ENCODE data around the gene CNTRL.
"Not testable (repeated sequence)": the region's sequence is repeated elsewhere in the genome, so short reads cannot be mapped to it uniquely, and the experiment has no call there.

CNTRL gene, protein sequence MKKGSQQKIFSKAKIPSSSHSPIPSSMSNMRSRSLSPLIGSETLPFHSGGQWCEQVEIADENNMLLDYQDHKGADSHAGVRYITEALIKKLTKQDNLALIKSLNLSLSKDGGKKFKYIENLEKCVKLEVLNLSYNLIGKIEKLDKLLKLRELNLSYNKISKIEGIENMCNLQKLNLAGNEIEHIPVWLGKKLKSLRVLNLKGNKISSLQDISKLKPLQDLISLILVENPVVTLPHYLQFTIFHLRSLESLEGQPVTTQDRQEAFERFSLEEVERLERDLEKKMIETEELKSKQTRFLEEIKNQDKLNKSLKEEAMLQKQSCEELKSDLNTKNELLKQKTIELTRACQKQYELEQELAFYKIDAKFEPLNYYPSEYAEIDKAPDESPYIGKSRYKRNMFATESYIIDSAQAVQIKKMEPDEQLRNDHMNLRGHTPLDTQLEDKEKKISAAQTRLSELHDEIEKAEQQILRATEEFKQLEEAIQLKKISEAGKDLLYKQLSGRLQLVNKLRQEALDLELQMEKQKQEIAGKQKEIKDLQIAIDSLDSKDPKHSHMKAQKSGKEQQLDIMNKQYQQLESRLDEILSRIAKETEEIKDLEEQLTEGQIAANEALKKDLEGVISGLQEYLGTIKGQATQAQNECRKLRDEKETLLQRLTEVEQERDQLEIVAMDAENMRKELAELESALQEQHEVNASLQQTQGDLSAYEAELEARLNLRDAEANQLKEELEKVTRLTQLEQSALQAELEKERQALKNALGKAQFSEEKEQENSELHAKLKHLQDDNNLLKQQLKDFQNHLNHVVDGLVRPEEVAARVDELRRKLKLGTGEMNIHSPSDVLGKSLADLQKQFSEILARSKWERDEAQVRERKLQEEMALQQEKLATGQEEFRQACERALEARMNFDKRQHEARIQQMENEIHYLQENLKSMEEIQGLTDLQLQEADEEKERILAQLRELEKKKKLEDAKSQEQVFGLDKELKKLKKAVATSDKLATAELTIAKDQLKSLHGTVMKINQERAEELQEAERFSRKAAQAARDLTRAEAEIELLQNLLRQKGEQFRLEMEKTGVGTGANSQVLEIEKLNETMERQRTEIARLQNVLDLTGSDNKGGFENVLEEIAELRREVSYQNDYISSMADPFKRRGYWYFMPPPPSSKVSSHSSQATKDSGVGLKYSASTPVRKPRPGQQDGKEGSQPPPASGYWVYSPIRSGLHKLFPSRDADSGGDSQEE (N-terminal part only)

DNA sequence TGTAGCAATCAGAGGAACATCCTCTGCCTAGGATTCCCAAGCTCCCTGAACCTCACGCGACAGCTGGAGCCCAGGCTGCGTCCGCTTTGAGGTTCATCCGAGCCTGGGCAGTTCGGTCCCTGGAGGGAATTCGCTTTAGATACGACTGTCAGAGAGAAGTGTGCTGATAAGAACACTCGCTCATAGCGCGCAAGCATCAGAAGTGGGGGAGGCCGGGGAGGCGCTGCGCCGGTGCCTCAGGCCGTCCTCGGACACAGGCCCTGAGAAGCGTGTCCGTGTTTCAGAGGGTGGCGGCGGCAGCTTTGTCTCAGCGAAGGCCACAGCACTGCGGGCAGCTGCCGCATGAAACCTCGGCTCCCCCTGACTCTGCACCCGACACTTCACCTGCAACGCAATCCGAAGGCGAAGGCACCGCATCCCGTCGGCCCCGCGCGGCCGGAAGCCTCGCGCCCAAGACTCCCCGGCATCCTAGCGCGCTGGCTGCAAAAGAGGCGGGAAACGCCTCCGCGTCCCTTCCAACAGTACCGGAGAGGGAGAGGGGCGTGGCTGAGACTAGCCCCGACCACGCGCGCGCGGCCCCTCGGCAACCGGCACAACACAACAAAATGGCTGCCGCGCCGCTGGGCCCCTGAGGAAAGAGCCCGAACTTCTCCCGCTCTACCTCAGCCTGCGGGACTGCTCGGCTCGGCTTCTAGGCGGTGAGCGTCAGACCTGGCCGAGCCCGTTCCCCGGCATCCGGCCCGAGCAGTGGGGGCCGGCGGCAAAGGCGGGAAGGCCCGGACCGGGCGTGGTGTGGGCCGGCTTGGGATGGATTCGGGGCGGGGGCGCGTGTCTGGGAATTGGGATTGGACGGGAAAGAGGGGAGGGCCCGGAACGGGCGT is at the start of gene CNTRL:
Gene CNTRL, plus strand, starts transcription at position 586 of the 881 bp plus-strand sequence. CDS start 13,372 bp downstream, outside the sequence.
- Mint-ChIP-seq H3K4me1 (peaks cover 54% of the 10 kb centered on the region), H3K27me3 (no peaks in the 10 kb centered on the region), H3K4me3 (peak within 1 kb of the TSS; percentile 95), H3K9me3 (no peaks in the 10 kb centered on the region), H3K36me3 (no peaks in the 10 kb centered on the region), H3K27ac (peak within 1 kb of the TSS; percentile 86)
- peak; percentile 88 for ATAC-seq

- Mint-ChIP-seq H3K4me1 (no peaks in the 10 kb centered on the region), H3K27me3 (no peaks in the 10 kb centered on the region), H3K36me3 (peaks cover 15% of the 10 kb centered on the region), H3K9me3 (no peaks in the 10 kb centered on the region), H3K4me3 (no peak overlapping the region), H3K27ac (no peak overlapping the region)
- no peak for ATAC-seq
These were observed 48.5 kb upstream of the CNTRL start for GRCh38 chr9:121026260-121026691.

DNA sequence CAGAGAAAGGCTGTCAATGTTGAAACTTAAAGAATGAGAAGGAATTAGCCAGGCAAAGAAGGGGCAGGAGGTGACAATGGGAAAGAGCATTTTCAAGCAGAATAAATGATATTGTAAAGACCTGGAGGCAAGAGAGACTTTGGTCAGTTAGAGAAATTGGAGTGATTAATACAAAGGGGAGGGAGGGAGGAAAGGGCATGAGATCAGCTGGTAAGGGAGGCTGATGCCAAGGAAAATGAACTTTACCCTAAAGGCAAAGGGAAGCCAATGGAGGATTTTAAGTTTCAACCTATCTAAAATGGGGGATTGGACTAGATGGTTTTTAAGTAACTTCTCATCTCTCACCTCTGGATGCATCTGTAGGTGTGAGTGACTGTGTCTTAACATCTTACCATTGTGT is 48.0 kb upstream of the CNTRL start:
- no peak overlapping the region for H3K4me3 Mint-ChIP-seq
- ATAC-seq, result no peak
- no peaks in the 10 kb centered on the region for H3K9me3 Mint-ChIP-seq
- no peaks in the 10 kb centered on the region for H3K27me3 Mint-ChIP-seq
- no peaks in the 10 kb centered on the region for H3K4me1 Mint-ChIP-seq
- H3K36me3 Mint-ChIP-seq, result peaks cover 15% of the 10 kb centered on the region
- H3K27ac Mint-ChIP-seq, result no peak overlapping the region

DNA sequence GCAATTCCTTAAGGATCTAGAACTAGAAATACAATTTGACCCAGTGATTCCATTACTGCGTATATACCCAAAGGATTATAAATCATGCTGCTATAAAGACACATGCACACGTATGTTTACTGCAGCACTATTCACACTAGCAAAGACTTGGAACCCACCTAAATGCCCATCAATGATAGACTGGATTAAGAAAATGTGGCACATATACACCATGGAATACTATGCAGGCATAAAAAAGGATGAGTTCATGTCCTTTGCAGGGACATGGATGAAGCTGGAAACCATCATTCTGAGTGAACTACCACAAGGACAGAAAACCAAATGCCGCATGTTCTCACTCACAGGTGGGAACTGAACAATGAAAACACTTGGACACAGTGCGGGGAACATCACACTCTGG is 46.5 kb upstream of the CNTRL start:
- H3K27ac Mint-ChIP-seq, H3K36me3 Mint-ChIP-seq, H3K4me3 Mint-ChIP-seq, ATAC-seq, H3K9me3 Mint-ChIP-seq, H3K4me1 Mint-ChIP-seq, H3K27me3 Mint-ChIP-seq: not testable (repeated sequence)

- ATAC-seq, result no peak
These were observed 45.3 kb upstream of the CNTRL start for GRCh38 chr9:121029469-121029868.

DNA sequence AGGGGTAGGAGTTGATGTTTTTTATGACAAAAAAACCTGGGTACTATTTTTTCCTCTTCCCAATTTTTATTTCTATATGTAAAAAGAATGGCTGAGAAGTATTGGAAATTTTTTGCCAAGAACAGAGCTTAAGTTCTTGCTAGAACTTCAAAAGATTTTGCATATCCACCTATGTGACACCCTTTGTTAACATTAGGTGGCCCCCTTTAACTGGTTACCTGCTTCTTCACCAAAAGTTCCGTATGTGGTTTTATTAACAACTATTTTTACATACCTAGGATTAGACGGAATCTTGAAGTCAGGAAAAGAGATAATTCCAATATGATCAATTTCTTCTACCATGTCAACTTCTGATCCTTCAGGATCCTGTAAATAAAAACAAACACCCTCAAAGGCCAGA is 40.2 kb upstream of the CNTRL start:
- Mint-ChIP-seq H3K27ac (no peak overlapping the region), H3K4me1 (no peaks in the 10 kb centered on the region)
- ATAC-seq, result no peak

More at GRCh38 chr9:121029469-121029868, 45.3 kb upstream of the CNTRL start:
- Mint-ChIP-seq H3K4me3 (no peak overlapping the region), H3K36me3 (peaks cover 9% of the 10 kb centered on the region), H3K9me3 (no peaks in the 10 kb centered on the region), H3K27me3 (no peaks in the 10 kb centered on the region), H3K27ac (no peak overlapping the region), H3K4me1 (no peaks in the 10 kb centered on the region)

DNA sequence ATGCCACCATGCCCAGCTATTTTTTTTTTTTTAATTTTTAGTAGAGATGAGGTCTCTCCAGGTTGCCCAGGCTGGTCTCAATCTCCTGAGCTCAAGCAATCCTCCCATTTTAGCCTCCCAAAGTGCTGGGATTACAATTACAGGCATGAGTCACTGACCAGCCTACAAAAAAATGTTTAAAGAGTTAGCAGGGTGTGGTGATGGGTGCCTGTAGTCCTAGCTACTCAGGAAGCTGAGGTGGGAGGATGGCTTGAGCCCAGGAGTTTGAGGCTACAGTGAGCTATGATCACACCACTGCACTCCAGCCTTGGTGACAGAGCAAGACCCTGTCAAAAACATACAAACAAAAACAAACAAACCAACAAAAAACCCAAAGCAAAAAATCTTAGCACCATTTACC is 39.0 kb upstream of the CNTRL start:
- H3K27me3 Mint-ChIP-seq, H3K4me1 Mint-ChIP-seq, ATAC-seq, H3K4me3 Mint-ChIP-seq, H3K36me3 Mint-ChIP-seq, H3K9me3 Mint-ChIP-seq, H3K27ac Mint-ChIP-seq: not testable (repeated sequence)

More for the DNA sequence above, 40.2 kb upstream of the CNTRL start:
- Mint-ChIP-seq H3K4me3 (no peak overlapping the region), H3K9me3 (no peaks in the 10 kb centered on the region), H3K36me3 (peaks cover 6% of the 10 kb centered on the region), H3K27me3 (no peaks in the 10 kb centered on the region)

DNA sequence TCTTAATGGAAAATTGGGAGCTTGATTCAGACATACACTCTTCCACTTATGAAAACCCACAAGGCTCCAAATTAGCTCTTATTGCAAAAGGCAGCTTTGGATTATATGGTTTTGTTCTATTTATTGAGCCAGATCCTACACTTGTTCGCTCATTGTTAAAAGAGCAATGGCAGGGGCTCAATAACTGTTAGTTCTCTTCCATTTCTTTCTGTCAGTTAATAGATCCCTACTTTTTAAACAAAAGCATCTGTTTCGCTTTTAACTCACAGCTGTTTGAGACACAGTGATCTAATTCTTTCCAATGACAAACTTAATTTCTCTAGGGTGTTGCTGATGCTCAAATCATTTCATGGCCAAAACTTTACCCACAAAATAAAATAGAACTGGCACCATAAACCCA is 36.4 kb upstream of the CNTRL start:
- Mint-ChIP-seq H3K27me3 (no peaks in the 10 kb centered on the region), H3K4me3 (no peak overlapping the region), H3K4me1 (no peaks in the 10 kb centered on the region), H3K27ac (no peak overlapping the region), H3K9me3 (no peaks in the 10 kb centered on the region), H3K36me3 (peaks cover 6% of the 10 kb centered on the region)
- no peak for ATAC-seq

- H3K27ac Mint-ChIP-seq, result no peak overlapping the region
- H3K4me3 Mint-ChIP-seq, result no peak overlapping the region
- peaks cover 6% of the 10 kb centered on the region for H3K36me3 Mint-ChIP-seq
- no peaks in the 10 kb centered on the region for H3K27me3 Mint-ChIP-seq
- no peaks in the 10 kb centered on the region for H3K4me1 Mint-ChIP-seq
- no peaks in the 10 kb centered on the region for H3K9me3 Mint-ChIP-seq
- no peak for ATAC-seq
These were observed 36.0 kb upstream of the CNTRL start for GRCh38 chr9:121038804-121039203.

DNA sequence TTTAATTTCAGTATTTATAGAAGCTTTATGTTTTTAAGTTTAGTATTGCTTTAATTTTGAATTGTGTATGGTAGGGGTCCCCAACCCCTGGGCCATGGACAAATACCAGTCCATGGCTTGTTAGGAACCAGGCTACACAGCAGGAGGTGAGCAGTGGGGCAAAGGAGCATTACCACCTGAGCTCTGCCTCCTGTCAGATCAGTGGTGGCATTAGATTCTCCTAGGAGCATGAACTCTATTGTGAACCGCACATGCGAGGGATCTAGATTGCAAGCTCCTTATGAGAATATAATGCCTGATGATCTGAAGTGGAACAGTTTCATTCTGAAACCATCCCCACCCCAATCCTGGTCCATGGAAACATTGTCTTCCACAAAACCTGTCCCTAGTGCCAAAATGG is 26.6 kb upstream of the CNTRL start:
- Mint-ChIP-seq H3K4me1 (no peaks in the 10 kb centered on the region), H3K27me3 (no peaks in the 10 kb centered on the region), H3K9me3 (no peaks in the 10 kb centered on the region), H3K36me3 (no peaks in the 10 kb centered on the region), H3K27ac (no peak overlapping the region), H3K4me3 (no peak overlapping the region)
- no peak for ATAC-seq

DNA sequence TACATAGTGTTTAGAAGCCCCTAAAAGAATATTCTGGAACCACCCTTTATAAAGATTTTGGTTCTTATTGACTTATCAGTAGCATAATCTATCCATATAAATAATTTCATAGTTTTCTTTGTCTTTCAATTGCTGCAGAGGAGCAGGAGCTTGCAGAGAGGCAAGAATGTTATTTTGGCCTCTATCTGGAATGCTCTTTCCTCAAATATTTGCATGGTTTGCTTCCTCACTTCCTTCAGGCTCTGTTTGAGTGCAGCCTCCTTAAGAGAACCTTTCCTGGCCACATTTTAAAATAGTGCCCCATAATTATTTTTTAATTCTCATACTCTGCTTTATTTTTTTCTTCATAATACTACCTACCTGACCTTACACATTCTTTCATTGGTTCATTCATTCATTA is 26.1 kb upstream of the CNTRL start:
- Mint-ChIP-seq H3K36me3 (no peaks in the 10 kb centered on the region), H3K27me3 (no peaks in the 10 kb centered on the region), H3K4me3 (no peak overlapping the region), H3K27ac (no peak overlapping the region), H3K9me3 (no peaks in the 10 kb centered on the region), H3K4me1 (no peaks in the 10 kb centered on the region)
- no peak for ATAC-seq

DNA sequence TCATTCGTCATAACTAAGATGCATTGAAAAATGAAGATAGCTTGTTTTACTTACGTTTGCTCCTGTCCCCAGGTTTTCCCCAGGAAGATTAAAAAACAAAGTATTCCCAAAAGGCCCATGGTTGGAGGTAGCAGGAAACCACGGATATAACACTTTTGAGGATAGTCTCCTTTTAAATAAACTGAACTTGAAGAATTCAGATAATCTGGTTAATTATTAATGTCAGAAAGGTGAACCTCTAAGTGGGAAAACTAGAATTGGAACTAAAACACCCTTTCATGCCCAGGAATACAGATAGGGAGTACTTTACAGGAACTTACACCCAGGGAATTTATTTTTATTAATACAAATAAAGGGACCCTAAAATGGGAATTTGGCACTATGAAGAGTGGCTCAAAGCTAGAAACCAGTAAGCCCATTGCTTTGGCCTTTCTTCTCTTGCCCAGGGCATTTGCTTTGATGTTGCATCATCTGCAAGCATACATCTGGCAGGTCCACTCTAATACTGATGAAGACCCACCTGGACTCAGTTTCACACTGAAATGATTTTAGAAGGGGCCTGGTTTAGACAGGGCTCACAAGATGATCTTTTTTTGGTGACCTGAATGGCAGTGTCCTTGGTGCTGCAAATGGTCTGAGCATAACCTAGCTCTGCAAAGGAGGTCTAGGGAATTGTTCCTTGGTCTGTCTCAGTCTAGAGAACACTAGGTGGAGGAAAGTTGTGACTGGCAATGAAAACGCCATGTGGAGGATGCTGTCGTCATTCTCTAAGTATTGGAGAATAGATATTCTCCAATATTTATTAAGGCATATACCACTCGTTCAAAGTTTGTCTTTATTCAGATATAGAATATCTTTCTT is 24.4 kb upstream of the CNTRL start, which contains the start of gene C5:
Gene C5, minus strand, starts transcription at position 148 of the 861 bp plus-strand sequence. Its CDS starts 29 bp downstream, at position 119.
- no peaks in the 10 kb centered on the region for H3K9me3 Mint-ChIP-seq
- H3K4me3 Mint-ChIP-seq, result no peak within 1 kb of the TSS
- no peak for ATAC-seq
- H3K36me3 Mint-ChIP-seq, result peaks cover 5% of the 10 kb centered on the region
- H3K27ac Mint-ChIP-seq, result no peak within 1 kb of the TSS
- no peaks in the 10 kb centered on the region for H3K4me1 Mint-ChIP-seq
- H3K27me3 Mint-ChIP-seq, result no peaks in the 10 kb centered on the region

GRCh38 chr9:121053544-121053943 is 21.2 kb upstream of the CNTRL start:
- Mint-ChIP-seq H3K4me3 (no peak overlapping the region), H3K27me3 (no peaks in the 10 kb centered on the region), H3K36me3 (peaks cover 20% of the 10 kb centered on the region), H3K9me3 (peaks cover 4% of the 10 kb centered on the region), H3K27ac (no peak overlapping the region), H3K4me1 (no peaks in the 10 kb centered on the region)
- ATAC-seq, result no peak
